ENCODE data around the gene SERPINF2. TPM values are rescaled to one million over a fixed set of nuclear protein-coding genes. Genes with fewer than 3 reads are reported as not detected.

Gene SERPINF2
- total and polyA plus RNA-seq, 2 donors (not counting 1 experiment from before 2014, with no cell fraction given): 0.06 to 0.17 TPM

GRCh38 chr17:1800240-1800639, 57.6 kb downstream of the SERPINF2 start:
- H3K9me3 ChIP-seq (ENCODE audit: control insufficient read depth, insufficient read depth, low read depth, low read length): no peaks in the 10 kb centered on the region
- no peaks in the 10 kb centered on the region for H4K20me1 ChIP-seq (ENCODE audit: control insufficient read depth, extremely low read depth, insufficient read depth, low read length)
- TF ChIP-seq, protein P1, sequence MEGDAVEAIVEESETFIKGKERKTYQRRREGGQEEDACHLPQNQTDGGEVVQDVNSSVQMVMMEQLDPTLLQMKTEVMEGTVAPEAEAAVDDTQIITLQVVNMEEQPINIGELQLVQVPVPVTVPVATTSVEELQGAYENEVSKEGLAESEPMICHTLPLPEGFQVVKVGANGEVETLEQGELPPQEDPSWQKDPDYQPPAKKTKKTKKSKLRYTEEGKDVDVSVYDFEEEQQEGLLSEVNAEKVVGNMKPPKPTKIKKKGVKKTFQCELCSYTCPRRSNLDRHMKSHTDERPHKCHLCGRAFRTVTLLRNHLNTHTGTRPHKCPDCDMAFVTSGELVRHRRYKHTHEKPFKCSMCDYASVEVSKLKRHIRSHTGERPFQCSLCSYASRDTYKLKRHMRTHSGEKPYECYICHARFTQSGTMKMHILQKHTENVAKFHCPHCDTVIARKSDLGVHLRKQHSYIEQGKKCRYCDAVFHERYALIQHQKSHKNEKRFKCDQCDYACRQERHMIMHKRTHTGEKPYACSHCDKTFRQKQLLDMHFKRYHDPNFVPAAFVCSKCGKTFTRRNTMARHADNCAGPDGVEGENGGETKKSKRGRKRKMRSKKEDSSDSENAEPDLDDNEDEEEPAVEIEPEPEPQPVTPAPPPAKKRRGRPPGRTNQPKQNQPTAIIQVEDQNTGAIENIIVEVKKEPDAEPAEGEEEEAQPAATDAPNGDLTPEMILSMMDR (conservative IDR thresholded peaks at IDR 0.05 in 1 of 2, IDR thresholded peaks at IDR 0.05 in 1 of 2; ENCODE audit: low read depth in 1 of 2, low read length in 2 of 2): no peak
- no peak for TF ChIP-seq EZH2 (IDR thresholded peaks at IDR 0.05; ENCODE audit: low read length, missing control alignments)

GRCh38 chr17:1800712-1801111, 58.0 kb downstream of the SERPINF2 start:
- Histone ChIP-seq H3K4me2 (ENCODE audit: extremely low read depth, insufficient read depth, low read length) (no peak overlapping the region), H3K36me3 (ENCODE audit: control insufficient read depth, insufficient read depth, low read length) (peaks cover 4% of the 10 kb centered on the region), H4K20me1 (ENCODE audit: control insufficient read depth, extremely low read depth, insufficient read depth, low read length) (no peaks in the 10 kb centered on the region), H3K4me1 (ENCODE audit: control insufficient read depth, extremely low read depth, insufficient read depth, low read length) (no peaks in the 10 kb centered on the region), H3K27ac (ENCODE audit: insufficient read depth, low read length) (no peak overlapping the region), H3K4me3 (replicated peaks in 1 of 4; ENCODE audit: control extremely low read depth in 1 of 4, insufficient read depth in 1 of 4, low read depth in 3 of 4, low read length in 4 of 4) (no peak overlapping the region), H3K9me3 (ENCODE audit: control insufficient read depth, insufficient read depth, low read depth, low read length) (no peaks in the 10 kb centered on the region), H2AFZ (ENCODE audit: low read length) (no peak overlapping the region), H3K9ac (ENCODE audit: insufficient read depth, low read length) (no peak overlapping the region), H3K79me2 (ENCODE audit: control insufficient read depth, insufficient read depth, low read length) (no peaks in the 10 kb centered on the region), H3K27me3 (ENCODE audit: control insufficient read depth, insufficient read depth, low read length) (no peaks in the 10 kb centered on the region)
- no peak for DNase-seq (ENCODE audit: low read depth in 2 of 2)
- TF ChIP-seq, protein P1 (conservative IDR thresholded peaks at IDR 0.05 in 1 of 2, IDR thresholded peaks at IDR 0.05 in 1 of 2; ENCODE audit: low read depth in 1 of 2, low read length in 2 of 2): no peak
- no peak for TF ChIP-seq EZH2 (IDR thresholded peaks at IDR 0.05; ENCODE audit: low read length, missing control alignments)

More at GRCh38 chr17:1800240-1800639, 57.6 kb downstream of the SERPINF2 start:
- Histone ChIP-seq H3K4me2 (ENCODE audit: extremely low read depth, insufficient read depth, low read length) (no peak overlapping the region), H3K27me3 (ENCODE audit: control insufficient read depth, insufficient read depth, low read length) (no peaks in the 10 kb centered on the region), H3K9ac (ENCODE audit: insufficient read depth, low read length) (no peak overlapping the region), H2AFZ (ENCODE audit: low read length) (no peak overlapping the region), H3K36me3 (ENCODE audit: control insufficient read depth, insufficient read depth, low read length) (peaks cover 4% of the 10 kb centered on the region), H3K27ac (ENCODE audit: insufficient read depth, low read length) (no peak overlapping the region), H3K4me3 (replicated peaks in 1 of 4; ENCODE audit: control extremely low read depth in 1 of 4, insufficient read depth in 1 of 4, low read depth in 3 of 4, low read length in 4 of 4) (no peak overlapping the region), H3K79me2 (ENCODE audit: control insufficient read depth, insufficient read depth, low read length) (no peaks in the 10 kb centered on the region), H3K4me1 (ENCODE audit: control insufficient read depth, extremely low read depth, insufficient read depth, low read length) (no peaks in the 10 kb centered on the region)
- no peak for DNase-seq (ENCODE audit: low read depth in 2 of 2)

DNA sequence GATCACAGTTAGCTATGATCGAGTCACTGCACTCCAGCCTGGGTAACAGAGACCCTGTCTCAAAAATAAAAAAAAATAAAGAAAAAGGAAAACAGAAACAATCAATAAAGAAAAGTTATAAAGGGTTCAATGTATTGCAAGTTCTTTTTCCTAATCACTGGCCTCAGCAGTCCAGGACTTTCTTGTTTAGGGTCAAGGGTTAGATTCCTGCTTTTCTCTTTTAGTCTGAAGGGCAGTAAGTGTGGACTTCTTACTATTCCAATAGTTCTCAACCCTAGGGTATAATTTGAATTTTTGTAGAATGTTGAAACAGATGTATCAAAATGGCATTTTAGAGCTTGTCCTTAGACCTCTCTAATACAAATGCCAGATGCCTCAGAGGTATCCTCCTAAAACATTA, 59.8 kb downstream of the SERPINF2 start:
- Histone ChIP-seq H3K4me1 (ENCODE audit: control insufficient read depth, extremely low read depth, insufficient read depth, low read length) (no peaks in the 10 kb centered on the region), H3K27me3 (ENCODE audit: control insufficient read depth, insufficient read depth, low read length) (no peaks in the 10 kb centered on the region), H3K9me3 (ENCODE audit: control insufficient read depth, insufficient read depth, low read depth, low read length) (no peaks in the 10 kb centered on the region), H2AFZ (ENCODE audit: low read length) (no peak overlapping the region), H4K20me1 (ENCODE audit: control insufficient read depth, extremely low read depth, insufficient read depth, low read length) (no peaks in the 10 kb centered on the region), H3K9ac (ENCODE audit: insufficient read depth, low read length) (no peak overlapping the region), H3K4me2 (ENCODE audit: extremely low read depth, insufficient read depth, low read length) (no peak overlapping the region), H3K36me3 (ENCODE audit: control insufficient read depth, insufficient read depth, low read length) (peaks cover 4% of the 10 kb centered on the region), H3K27ac (ENCODE audit: insufficient read depth, low read length) (no peak overlapping the region), H3K79me2 (ENCODE audit: control insufficient read depth, insufficient read depth, low read length) (no peaks in the 10 kb centered on the region), H3K4me3 (replicated peaks in 1 of 4; ENCODE audit: control extremely low read depth in 1 of 4, insufficient read depth in 1 of 4, low read depth in 3 of 4, low read length in 4 of 4) (no peak overlapping the region)
- DNase-seq (ENCODE audit: low read depth in 2 of 2): no peak
- TF ChIP-seq EZH2 (IDR thresholded peaks at IDR 0.05; ENCODE audit: low read length, missing control alignments): no peak
- TF ChIP-seq, protein P1 (conservative IDR thresholded peaks at IDR 0.05 in 1 of 2, IDR thresholded peaks at IDR 0.05 in 1 of 2; ENCODE audit: low read depth in 1 of 2, low read length in 2 of 2): no peak

Data from fibroblast of lung (primary cell).